ENCODE measurements around the gene RAD52. TPM values are rescaled to one million over a fixed set of nuclear protein-coding genes. Genes with fewer than 3 reads are reported as not detected.

RAD52 gene
- total and polyA plus RNA-seq, 2 donors from 2014 or later = 6.4 to 17.1 TPM

- TF ChIP-seq, protein P1, sequence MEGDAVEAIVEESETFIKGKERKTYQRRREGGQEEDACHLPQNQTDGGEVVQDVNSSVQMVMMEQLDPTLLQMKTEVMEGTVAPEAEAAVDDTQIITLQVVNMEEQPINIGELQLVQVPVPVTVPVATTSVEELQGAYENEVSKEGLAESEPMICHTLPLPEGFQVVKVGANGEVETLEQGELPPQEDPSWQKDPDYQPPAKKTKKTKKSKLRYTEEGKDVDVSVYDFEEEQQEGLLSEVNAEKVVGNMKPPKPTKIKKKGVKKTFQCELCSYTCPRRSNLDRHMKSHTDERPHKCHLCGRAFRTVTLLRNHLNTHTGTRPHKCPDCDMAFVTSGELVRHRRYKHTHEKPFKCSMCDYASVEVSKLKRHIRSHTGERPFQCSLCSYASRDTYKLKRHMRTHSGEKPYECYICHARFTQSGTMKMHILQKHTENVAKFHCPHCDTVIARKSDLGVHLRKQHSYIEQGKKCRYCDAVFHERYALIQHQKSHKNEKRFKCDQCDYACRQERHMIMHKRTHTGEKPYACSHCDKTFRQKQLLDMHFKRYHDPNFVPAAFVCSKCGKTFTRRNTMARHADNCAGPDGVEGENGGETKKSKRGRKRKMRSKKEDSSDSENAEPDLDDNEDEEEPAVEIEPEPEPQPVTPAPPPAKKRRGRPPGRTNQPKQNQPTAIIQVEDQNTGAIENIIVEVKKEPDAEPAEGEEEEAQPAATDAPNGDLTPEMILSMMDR (IDR thresholded peaks at IDR 0.05; ENCODE audit: borderline replicate concordance, extremely low read depth, insufficient read depth) = no peak
- Histone ChIP-seq H3K9me3 (ENCODE audit: control insufficient read depth in 2 of 3, insufficient read depth in 1 of 3, low read length in 3 of 3) (no peaks in the 10 kb centered on the region), H3K9ac (ENCODE audit: low read length in 3 of 3) (peak overlapping the region in 1 of 3 donors; percentile 22), H3K4me1 (ENCODE audit: control insufficient read depth in 2 of 3, insufficient read depth in 2 of 3, low read depth in 1 of 3, low read length in 3 of 3) (peaks cover 4 to 11% (median 10%) of the 10 kb centered on the region in 3 donors), H3K27ac (ENCODE audit: low read depth in 2 of 2, low read length in 2 of 2) (no peak overlapping the region), H3K36me3 (ENCODE audit: control insufficient read depth in 2 of 3, insufficient read depth in 3 of 3, low read length in 3 of 3) (no peaks in the 10 kb centered on the region), H3K27me3 (ENCODE audit: control insufficient read depth, insufficient read depth, low read length) (no peaks in the 10 kb centered on the region), H3K4me3 (ENCODE audit: low read length in 3 of 3) (no peak overlapping the region)
- FAIRE-seq = no peak
- intact Hi-C loops (cut with DNase I) = no loop called here
- DNase-seq = no peak
These were observed 39.2 kb upstream of the RAD52 start for GRCh38 chr12:988646-989045.

DNA sequence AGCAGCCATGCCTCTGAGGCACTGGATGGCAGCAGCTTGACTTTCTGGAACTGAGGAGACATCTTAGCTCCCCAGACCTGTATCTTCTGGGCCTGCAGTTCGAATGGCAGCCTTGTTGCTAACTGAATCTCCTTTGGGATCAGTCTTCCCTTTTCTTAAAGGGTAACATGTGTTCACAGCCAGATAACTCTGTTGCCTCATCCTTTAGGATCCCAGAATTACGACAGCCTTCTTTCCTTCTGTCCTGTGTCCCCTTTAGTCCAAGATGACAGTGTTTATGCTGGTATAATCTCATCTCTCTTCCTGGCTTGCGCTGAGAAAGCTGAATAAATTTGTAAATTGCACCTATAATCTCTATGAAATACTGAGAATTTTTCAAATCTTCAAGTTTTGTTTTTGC lies 32.5 kb upstream of the RAD52 start:
- Histone ChIP-seq H3K27me3 (ENCODE audit: control insufficient read depth, insufficient read depth, low read length) (no peaks in the 10 kb centered on the region), H3K27ac (ENCODE audit: low read depth in 2 of 2, low read length in 2 of 2) (no peak overlapping the region), H3K9ac (ENCODE audit: low read length in 3 of 3) (no peak overlapping the region), H3K9me3 (ENCODE audit: control insufficient read depth in 2 of 3, insufficient read depth in 1 of 3, low read length in 3 of 3) (no peaks in the 10 kb centered on the region), H3K4me3 (ENCODE audit: low read length in 3 of 3) (no peak overlapping the region), H3K36me3 (ENCODE audit: control insufficient read depth in 2 of 3, insufficient read depth in 3 of 3, low read length in 3 of 3) (no peaks in the 10 kb centered on the region), H3K4me1 (ENCODE audit: control insufficient read depth in 2 of 3, insufficient read depth in 2 of 3, low read depth in 1 of 3, low read length in 3 of 3) (no peaks in the 10 kb centered on the region)
- no peak for FAIRE-seq
- intact Hi-C loops (cut with DNase I) = no loop called here
- no peak for DNase-seq
- TF ChIP-seq, protein P1 (IDR thresholded peaks at IDR 0.05; ENCODE audit: borderline replicate concordance, extremely low read depth, insufficient read depth) = no peak

DNA sequence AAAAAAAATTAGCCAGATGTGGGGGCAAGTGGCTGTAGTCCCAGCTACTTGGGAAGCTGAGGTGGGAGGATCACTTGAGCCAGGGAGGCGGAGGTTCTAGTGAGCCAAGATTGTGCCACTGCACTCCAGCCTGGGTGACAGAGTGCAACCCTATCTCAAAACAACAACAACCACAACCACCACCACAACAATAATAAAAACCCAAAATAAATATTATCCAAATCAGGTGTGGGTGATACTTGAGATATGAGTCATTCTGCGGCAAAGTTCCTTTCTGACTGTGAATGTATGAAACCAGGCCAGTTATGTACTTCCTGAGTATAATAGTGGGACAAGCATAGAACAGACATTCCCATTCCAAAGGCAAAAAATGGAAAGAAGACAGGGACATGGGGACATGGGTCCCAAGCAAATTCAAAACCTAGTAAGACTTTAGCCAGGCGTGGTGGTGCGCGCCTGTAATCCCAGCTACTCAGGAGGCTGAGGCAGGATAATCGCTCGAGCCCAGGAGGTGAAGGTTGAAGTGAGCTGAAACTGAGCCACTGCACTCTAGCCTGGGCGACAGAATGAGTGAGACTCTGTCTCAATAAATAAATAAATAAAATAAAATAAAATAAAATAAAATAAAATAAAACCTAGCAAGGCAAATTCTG lies 31.8 kb upstream of the RAD52 start:
- FAIRE-seq (no peak), DNase-seq (no peak)

More for the DNA sequence above, 31.8 kb upstream of the RAD52 start:
- Histone ChIP-seq H3K9me3 (ENCODE audit: control insufficient read depth in 2 of 3, insufficient read depth in 1 of 3, low read length in 3 of 3) (no peaks in the 10 kb centered on the region), H3K27me3 (ENCODE audit: control insufficient read depth, insufficient read depth, low read length) (no peaks in the 10 kb centered on the region), H3K27ac (ENCODE audit: low read depth in 2 of 2, low read length in 2 of 2) (no peak overlapping the region), H3K9ac (ENCODE audit: low read length in 3 of 3) (no peak overlapping the region), H3K4me3 (ENCODE audit: low read length in 3 of 3) (no peak overlapping the region), H3K4me1 (ENCODE audit: control insufficient read depth in 2 of 3, insufficient read depth in 2 of 3, low read depth in 1 of 3, low read length in 3 of 3) (no peaks in the 10 kb centered on the region), H3K36me3 (ENCODE audit: control insufficient read depth in 2 of 3, insufficient read depth in 3 of 3, low read length in 3 of 3) (no peaks in the 10 kb centered on the region)
- TF ChIP-seq, protein P1 (IDR thresholded peaks at IDR 0.05; ENCODE audit: borderline replicate concordance, extremely low read depth, insufficient read depth) = no peak
- intact Hi-C loops (cut with DNase I) = no loop called here

Measured in kidney (tissue), 14 donors.